Right lobe of liver (tissue), 6 donors: ENCODE results near the gene PLCL2. TPM values are rescaled to one million over a fixed set of nuclear protein-coding genes. Genes with fewer than 3 reads are reported as not detected.

ENCODE experiments used
- ATAC-seq, 4 donors: fragments of 200-7000 bp; cut with Tn5 transposase; one replicate each; pipeline ENCODE4 v1.9.1; 2020; ENCODE audit warnings: mild to moderate bottlenecking in 4 of 4, moderate library complexity in 4 of 4
- DNase-seq, 3 donors: peaks; one replicate each; pipeline ENCODE4 v3.0.0-alpha.2; 2020
- H3K27ac ChIP-seq, 3 donors: fragments of 200-600 bp; one replicate each; pipeline ENCODE4 v1.8.0; 2022
- H3K27me3 ChIP-seq, 2 donors: fragments of 200-600 bp; one replicate each; pipeline ENCODE4 v1.8.0; 2022
- H3K36me3 ChIP-seq, 4 donors: fragments of 200-600 bp; sonication (generic) in 1 of 4; one replicate each; pipeline versions ENCODE4 v1.5.1 to v1.8.0; 2017 to 2022; ENCODE audit warnings: control low read depth in 1 of 4
- H3K4me1 ChIP-seq, 4 donors: fragments of 200-600 bp; sonication (generic) in 1 of 4; one replicate each; pipeline versions ENCODE4 v1.5.1 to v1.8.0; 2017 to 2022; ENCODE audit warnings: control low read depth in 1 of 4
- H3K4me3 ChIP-seq, 3 donors: fragments of 200-600 bp; one replicate each; pipeline ENCODE4 v1.8.0; 2022
- H3K9me3 ChIP-seq, 4 donors: fragments of 200-600 bp; sonication (generic) in 1 of 4; one replicate each; pipeline versions ENCODE4 v1.5.1 to v1.8.0; 2017 to 2022; ENCODE audit warnings: control low read depth in 1 of 4
- POLR2A ChIP-seq: fragments of 450-650 bp; IDR thresholded peaks from one replicate; pipeline ENCODE4 v1.6.1; 2017; ENCODE audit warnings: antibody characterized with exemption, mild to moderate bottlenecking
- WGBS: methylation state at CpG from one replicate; pipeline ENCODE4 v1.1.6; 2018; ENCODE audit warnings: low coverage, low lambda C conversion rate; ENCODE audit not compliant: insufficient coverage; ENCODE audit errors: missing lambda C conversion rate; 5-methylcytosine and 5-hydroxymethylcytosine counted together
- intact Hi-C, 2 donors: fragments of 100-400 bp; cut with DNase I; formaldehyde crosslinking; loops; one replicate each; pipeline versions ENCODE4 v1.11.2 to v1.14.1; 2022
- total RNA-seq, 6 experiments: library from RNA; depleted of rRNA in 2 of 6; stranded (reverse); fragments of >200 nt in 2 of 6; fragmentation: NEBNext Ultra II Directional in 3 of 6; extraction: Animal tissue kit (Norgen Biotek cat#: 25700) in 3 of 6; gene quantifications; one replicate each; pipeline versions ENCODE4 v1.1.0 to v1.2.4, GENCODE V29; 2016 to 2023
- TF ChIP-seq, protein P1 (sequence below), 4 donors: fragments of 200-600 bp in 3 of 4; fragments of 450-650 bp in 1 of 4; IDR thresholded peaks; one replicate each; pipeline versions ENCODE4 v1.5.1 to v1.8.0; 2016 to 2022; ENCODE audit warnings: antibody characterized with exemption in 4 of 4, mild to moderate bottlenecking in 2 of 4
- donor health status: DM: no; HTN: yes; CAD: no.
- donor health status: DM: no; HTN: no; CAD: no.
- donor health status: DM: no; HTN: no; CAD: no.
- donor health status: DM: no; HTN: yes; CAD: no.
- donor health status: DM: no; HTN: yes; CAD: no.

The PLCL2 gene
- total RNA-seq, 6 experiments from 2014 or later: 4.6 to 8.2 (median 6.9) TPM

DNA sequence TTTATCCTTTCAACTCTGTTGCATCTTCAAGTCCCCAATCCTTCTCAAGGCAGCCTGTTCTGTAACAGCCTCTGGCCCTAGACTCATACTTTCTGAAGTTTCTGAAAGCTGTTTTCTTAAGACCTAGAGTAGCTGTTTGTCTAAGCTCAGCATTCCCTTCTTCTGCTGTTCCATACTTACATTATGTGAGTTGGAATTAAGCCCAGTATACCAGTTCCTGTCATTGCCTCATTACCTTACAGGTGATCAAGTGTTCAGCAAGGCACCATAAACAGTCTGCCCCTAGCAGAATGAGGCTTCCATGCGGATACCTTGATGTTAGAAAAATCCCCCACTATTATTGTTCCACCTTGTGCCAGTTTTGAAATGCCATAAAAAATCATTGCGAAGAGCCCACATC lies 180.6 kb downstream of the PLCL2 start:
- H3K27ac ChIP-seq: no peak overlapping the region
- no peak for TF ChIP-seq POLR2A
- TF ChIP-seq, protein P1, sequence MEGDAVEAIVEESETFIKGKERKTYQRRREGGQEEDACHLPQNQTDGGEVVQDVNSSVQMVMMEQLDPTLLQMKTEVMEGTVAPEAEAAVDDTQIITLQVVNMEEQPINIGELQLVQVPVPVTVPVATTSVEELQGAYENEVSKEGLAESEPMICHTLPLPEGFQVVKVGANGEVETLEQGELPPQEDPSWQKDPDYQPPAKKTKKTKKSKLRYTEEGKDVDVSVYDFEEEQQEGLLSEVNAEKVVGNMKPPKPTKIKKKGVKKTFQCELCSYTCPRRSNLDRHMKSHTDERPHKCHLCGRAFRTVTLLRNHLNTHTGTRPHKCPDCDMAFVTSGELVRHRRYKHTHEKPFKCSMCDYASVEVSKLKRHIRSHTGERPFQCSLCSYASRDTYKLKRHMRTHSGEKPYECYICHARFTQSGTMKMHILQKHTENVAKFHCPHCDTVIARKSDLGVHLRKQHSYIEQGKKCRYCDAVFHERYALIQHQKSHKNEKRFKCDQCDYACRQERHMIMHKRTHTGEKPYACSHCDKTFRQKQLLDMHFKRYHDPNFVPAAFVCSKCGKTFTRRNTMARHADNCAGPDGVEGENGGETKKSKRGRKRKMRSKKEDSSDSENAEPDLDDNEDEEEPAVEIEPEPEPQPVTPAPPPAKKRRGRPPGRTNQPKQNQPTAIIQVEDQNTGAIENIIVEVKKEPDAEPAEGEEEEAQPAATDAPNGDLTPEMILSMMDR (IDR thresholded peaks at IDR 0.05): no peak
- no peaks in the 10 kb centered on the region for H3K27me3 ChIP-seq
- H3K36me3 ChIP-seq: peaks cover 0 to 3% (median 0%) of the 10 kb centered on the region in 4 donors
- DNase-seq (no peak), ATAC-seq (no peak)
- H3K9me3 ChIP-seq: no peaks in the 10 kb centered on the region
- intact Hi-C loops: no loop called here
- H3K4me1 ChIP-seq: peaks cover 0 to 2% (median 0%) of the 10 kb centered on the region in 4 donors
- 100% methylated on average over 2 of the region's 2 CpGs for WGBS
- no peak overlapping the region for H3K4me3 ChIP-seq

DNA sequence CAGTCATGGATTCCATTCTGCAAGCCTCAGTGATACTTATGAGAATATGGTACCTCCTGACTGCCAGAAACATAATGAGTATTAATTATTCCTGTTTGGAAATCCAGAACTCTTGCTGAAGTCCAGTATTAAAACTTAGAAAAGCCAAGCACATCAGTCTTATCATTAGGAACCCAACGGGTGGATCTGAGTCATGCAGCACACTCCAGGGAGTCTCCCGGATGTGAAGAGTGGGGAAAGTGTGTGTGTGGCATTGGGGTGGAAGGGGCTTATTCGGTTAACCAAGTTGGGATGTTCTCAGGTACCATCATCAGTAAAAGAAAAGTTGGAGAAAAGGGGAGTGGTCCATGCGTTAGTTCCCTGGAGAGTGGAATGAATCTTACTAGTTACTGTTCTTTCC lies 181.1 kb downstream of the PLCL2 start:
- H3K9me3 ChIP-seq: no peaks in the 10 kb centered on the region
- intact Hi-C loops: no loop called here

DNA sequence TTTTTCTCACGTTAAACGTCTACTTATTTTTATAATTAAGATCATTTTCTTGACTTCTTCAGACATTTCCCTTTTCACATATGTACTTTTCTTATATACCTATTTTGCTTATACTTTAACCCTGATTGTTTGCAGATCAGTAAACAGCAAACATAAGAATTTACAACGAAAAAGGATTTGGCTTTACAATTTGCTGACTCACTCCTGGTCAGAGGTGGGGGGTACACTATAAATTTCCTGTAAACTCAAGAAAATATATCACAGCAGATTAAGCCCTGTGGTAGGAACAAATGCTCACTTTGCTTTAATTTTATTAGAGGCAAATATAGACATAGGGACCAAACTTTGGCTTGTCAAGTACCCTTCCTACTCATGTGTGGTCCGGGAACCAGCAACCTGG lies 185.0 kb downstream of the PLCL2 start:
- no peak for DNase-seq
- 98% methylated on average over 4 of the region's 4 CpGs for WGBS
- intact Hi-C loops: no loop called here
- no peak for ATAC-seq
- TF ChIP-seq, protein P1 (IDR thresholded peaks at IDR 0.05): no peak
- no peak for TF ChIP-seq POLR2A
- Histone ChIP-seq H3K4me1 (peaks cover 0 to 4% (median 0%) of the 10 kb centered on the region in 4 donors), H3K9me3 (no peaks in the 10 kb centered on the region), H3K36me3 (peaks cover 0 to 3% (median 0%) of the 10 kb centered on the region in 4 donors), H3K4me3 (no peak overlapping the region), H3K27ac (no peak overlapping the region), H3K27me3 (no peaks in the 10 kb centered on the region)

More for the DNA sequence above, 181.1 kb downstream of the PLCL2 start:
- Histone ChIP-seq H3K27me3 (no peaks in the 10 kb centered on the region), H3K27ac (no peak overlapping the region), H3K36me3 (peaks cover 0 to 3% (median 0%) of the 10 kb centered on the region in 4 donors), H3K4me3 (no peak overlapping the region), H3K4me1 (peaks cover 0 to 4% (median 0%) of the 10 kb centered on the region in 4 donors)
- DNase-seq (no peak), ATAC-seq (no peak)
- TF ChIP-seq, protein P1 (IDR thresholded peaks at IDR 0.05): no peak
- no peak for TF ChIP-seq POLR2A
- 100% methylated on average over 4 of the region's 4 CpGs for WGBS

GRCh38 chr3:17070161-17070959 lies 185.6 kb downstream of the PLCL2 start:
- no peak overlapping the region for H3K4me3 ChIP-seq
- no peaks in the 10 kb centered on the region for H3K9me3 ChIP-seq
- DNase-seq: peak; percentile 70 to 75 (median 75)
- peaks cover 0 to 4% (median 0%) of the 10 kb centered on the region in 4 donors for H3K4me1 ChIP-seq
- peak; percentile 91 to 96 (median 94) for ATAC-seq
- H3K27me3 ChIP-seq: no peaks in the 10 kb centered on the region
- 10% methylated on average over 5 of the region's 5 CpGs for WGBS
- peaks cover 0 to 3% (median 0%) of the 10 kb centered on the region in 4 donors for H3K36me3 ChIP-seq
- no peak overlapping the region for H3K27ac ChIP-seq
- no peak for TF ChIP-seq POLR2A
- TF ChIP-seq, protein P1 (IDR thresholded peaks at IDR 0.05): no peak
- intact Hi-C loops: no loop called here
